Hematopoietic multipotent progenitor cell treated with erythropoietin and hydrocortisone succinate and interleukin-3 and kit ligand, for 8 days (in vitro differentiated cells): ENCODE data around the gene PARVB.
"Not testable (repeated sequence)": the region's sequence is repeated elsewhere in the genome, so short reads cannot be mapped to it uniquely, and the experiment has no call there.

Experiments used
- DNase-seq: peaks from one replicate; pipeline ENCODE4 v3.0.0-alpha.2; 2015

Gene PARVB

GRCh38 chr22:44091021-44091721 is 67.1 kb downstream of the PARVB start:
- DNase-seq = peak; percentile 39

- DNase-seq = no peak
Measured at GRCh38 chr22:44091751-44092150, 67.6 kb downstream of the PARVB start.

- no peak for DNase-seq
Measured at GRCh38 chr22:44092636-44093220, 68.6 kb downstream of the PARVB start.

GRCh38 chr22:44093791-44094190 is 69.7 kb downstream of the PARVB start:
- DNase-seq = no peak

- no peak for DNase-seq
Measured at GRCh38 chr22:44094751-44095302, 70.7 kb downstream of the PARVB start.

- DNase-seq = no peak
Measured at GRCh38 chr22:44096736-44097135, 72.6 kb downstream of the PARVB start.

GRCh38 chr22:44097263-44098020 is 73.3 kb downstream of the PARVB start:
- no peak for DNase-seq

- DNase-seq = no peak
Measured at GRCh38 chr22:44098021-44098739, 74.1 kb downstream of the PARVB start.

GRCh38 chr22:44098966-44099530 is 74.9 kb downstream of the PARVB start:
- DNase-seq = no peak

GRCh38 chr22:44099696-44100095 is 75.6 kb downstream of the PARVB start:
- no peak for DNase-seq

GRCh38 chr22:44100411-44100810 is 76.3 kb downstream of the PARVB start:
- no peak for DNase-seq

- DNase-seq = no peak
Measured at GRCh38 chr22:44102121-44102520, 78.0 kb downstream of the PARVB start.

GRCh38 chr22:44102856-44103255 is 78.8 kb downstream of the PARVB start:
- DNase-seq = no peak

- no peak for DNase-seq
Measured at GRCh38 chr22:44103735-44104480, 79.8 kb downstream of the PARVB start.

GRCh38 chr22:44107340-44107739 is 83.2 kb downstream of the PARVB start:
- DNase-seq = no peak

GRCh38 chr22:44108076-44108475 is 84.0 kb downstream of the PARVB start:
- no peak for DNase-seq

- no peak for DNase-seq
Measured at GRCh38 chr22:44108806-44109385, 84.8 kb downstream of the PARVB start.

- no peak for DNase-seq
Measured at GRCh38 chr22:44109416-44109815, 85.3 kb downstream of the PARVB start.

GRCh38 chr22:44110656-44111055 is 86.6 kb downstream of the PARVB start:
- not testable (repeated sequence) for DNase-seq

- no peak for DNase-seq
Measured at GRCh38 chr22:44111562-44112155, 87.6 kb downstream of the PARVB start.

GRCh38 chr22:44112191-44112590 is 88.1 kb downstream of the PARVB start:
- DNase-seq = no peak
